ENCODE data around the gene SLC22A15.

Gene SLC22A15

DNA sequence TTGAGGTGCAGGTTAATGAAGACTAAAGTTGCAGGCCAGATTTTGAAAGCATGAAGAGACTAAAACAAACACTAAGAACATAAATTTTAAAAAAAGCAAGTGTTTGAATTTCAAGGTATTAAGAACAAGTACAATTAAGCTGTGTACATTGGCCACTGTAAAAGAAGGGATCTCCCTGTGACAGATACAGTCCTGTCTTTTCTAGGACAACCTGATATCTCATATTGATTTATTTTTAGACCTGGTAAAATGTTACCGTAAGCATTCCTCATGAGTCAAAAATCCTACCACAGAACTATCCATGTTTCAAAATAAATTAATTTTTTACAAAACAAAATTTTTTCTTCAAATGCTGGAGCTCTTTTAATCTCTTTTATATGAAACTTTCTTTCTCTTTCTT lies 39.4 kb downstream of the SLC22A15 start:
- Histone ChIP-seq H4K20me1 (ENCODE audit: insufficient read depth) (no peaks in the 10 kb centered on the region), H3K4me2 (no peak overlapping the region), H3K4me1 (ENCODE audit: low read depth, poor library complexity, severe bottlenecking) (no peaks in the 10 kb centered on the region), H3K27ac (no peak overlapping the region), H3K4me3 (IDR thresholded peaks at IDR 0.05; ENCODE audit: insufficient read depth, low read depth, low read length) (no peak overlapping the region), H3K27me3 (ENCODE audit: insufficient read depth, low read depth) (no peaks in the 10 kb centered on the region), H3K9ac (no peak overlapping the region), H2AFZ (ENCODE audit: low read depth) (no peak overlapping the region), H3K79me2 (ENCODE audit: insufficient read depth, low read depth) (no peaks in the 10 kb centered on the region), H3K36me3 (ENCODE audit: insufficient read depth) (no peaks in the 10 kb centered on the region)
- TF ChIP-seq, protein P1, sequence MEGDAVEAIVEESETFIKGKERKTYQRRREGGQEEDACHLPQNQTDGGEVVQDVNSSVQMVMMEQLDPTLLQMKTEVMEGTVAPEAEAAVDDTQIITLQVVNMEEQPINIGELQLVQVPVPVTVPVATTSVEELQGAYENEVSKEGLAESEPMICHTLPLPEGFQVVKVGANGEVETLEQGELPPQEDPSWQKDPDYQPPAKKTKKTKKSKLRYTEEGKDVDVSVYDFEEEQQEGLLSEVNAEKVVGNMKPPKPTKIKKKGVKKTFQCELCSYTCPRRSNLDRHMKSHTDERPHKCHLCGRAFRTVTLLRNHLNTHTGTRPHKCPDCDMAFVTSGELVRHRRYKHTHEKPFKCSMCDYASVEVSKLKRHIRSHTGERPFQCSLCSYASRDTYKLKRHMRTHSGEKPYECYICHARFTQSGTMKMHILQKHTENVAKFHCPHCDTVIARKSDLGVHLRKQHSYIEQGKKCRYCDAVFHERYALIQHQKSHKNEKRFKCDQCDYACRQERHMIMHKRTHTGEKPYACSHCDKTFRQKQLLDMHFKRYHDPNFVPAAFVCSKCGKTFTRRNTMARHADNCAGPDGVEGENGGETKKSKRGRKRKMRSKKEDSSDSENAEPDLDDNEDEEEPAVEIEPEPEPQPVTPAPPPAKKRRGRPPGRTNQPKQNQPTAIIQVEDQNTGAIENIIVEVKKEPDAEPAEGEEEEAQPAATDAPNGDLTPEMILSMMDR (conservative IDR thresholded peaks at IDR 0.05; ENCODE audit: low read depth, low read length) = no peak

DNA sequence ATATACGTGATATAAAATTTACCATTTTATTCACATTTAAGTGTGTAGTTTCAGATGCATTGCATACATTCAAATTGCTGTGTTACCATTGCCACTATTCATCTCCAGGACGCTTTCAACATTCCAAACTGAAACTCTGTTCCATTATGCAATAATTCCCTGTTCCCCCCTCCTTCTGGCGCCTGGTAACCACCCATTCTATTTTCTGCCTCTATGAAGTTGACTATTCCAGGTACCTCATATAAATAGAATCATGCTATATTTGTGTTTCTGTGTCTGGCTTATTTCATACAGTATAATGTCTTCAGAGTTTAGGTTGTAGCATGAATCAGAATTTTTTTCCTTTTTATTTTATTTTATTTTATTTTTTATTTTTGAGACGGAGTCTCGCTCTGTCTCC lies 41.7 kb downstream of the SLC22A15 start:
- H3K4me1 ChIP-seq (ENCODE audit: low read depth, poor library complexity, severe bottlenecking) = no peaks in the 10 kb centered on the region
- no peaks in the 10 kb centered on the region for H4K20me1 ChIP-seq (ENCODE audit: insufficient read depth)
- H3K4me3 ChIP-seq (IDR thresholded peaks at IDR 0.05; ENCODE audit: insufficient read depth, low read depth, low read length) = no peak overlapping the region
- no peak overlapping the region for H3K27ac ChIP-seq
- H3K9ac ChIP-seq = no peak overlapping the region
- no peak overlapping the region for H2AFZ ChIP-seq (ENCODE audit: low read depth)
- H3K27me3 ChIP-seq (ENCODE audit: insufficient read depth, low read depth) = no peaks in the 10 kb centered on the region
- H3K4me2 ChIP-seq = no peak overlapping the region
- TF ChIP-seq, protein P1 (conservative IDR thresholded peaks at IDR 0.05; ENCODE audit: low read depth, low read length) = no peak
- H3K79me2 ChIP-seq (ENCODE audit: insufficient read depth, low read depth) = no peaks in the 10 kb centered on the region
- no peaks in the 10 kb centered on the region for H3K36me3 ChIP-seq (ENCODE audit: insufficient read depth)

DNA sequence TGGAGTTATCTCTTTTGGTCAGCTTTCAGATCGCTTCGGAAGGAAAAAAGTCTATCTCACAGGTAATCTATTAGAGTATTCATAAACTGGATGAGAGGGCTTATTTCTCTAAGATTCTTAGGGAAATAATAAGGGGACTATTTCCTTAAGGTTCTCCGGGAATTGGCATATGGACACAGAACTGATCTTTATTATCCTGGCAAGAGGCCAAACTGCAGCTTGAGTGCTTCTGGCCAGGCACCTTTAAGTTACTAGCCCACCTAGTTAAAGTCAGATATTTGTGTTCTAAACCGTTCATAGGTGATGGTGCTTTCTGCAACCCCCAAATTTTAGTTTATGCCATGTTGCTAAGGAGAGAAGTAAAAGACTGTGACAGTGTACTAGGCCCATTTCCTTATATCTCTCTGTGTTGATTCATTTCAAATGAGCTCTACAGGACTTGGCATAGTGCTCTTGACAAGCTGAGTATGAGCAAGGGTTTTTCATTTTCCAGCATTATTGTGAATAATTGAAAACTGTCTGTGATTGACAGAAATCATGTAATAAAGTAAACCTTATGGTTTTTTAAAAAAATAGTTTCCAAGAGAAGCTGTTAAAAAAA lies 43.4 kb downstream of the SLC22A15 start:
- Histone ChIP-seq H3K9ac (no peak overlapping the region), H3K4me2 (no peak overlapping the region), H3K27ac (no peak overlapping the region), H3K79me2 (ENCODE audit: insufficient read depth, low read depth) (no peaks in the 10 kb centered on the region), H3K4me1 (ENCODE audit: low read depth, poor library complexity, severe bottlenecking) (no peaks in the 10 kb centered on the region), H3K27me3 (ENCODE audit: insufficient read depth, low read depth) (no peaks in the 10 kb centered on the region), H3K36me3 (ENCODE audit: insufficient read depth) (no peaks in the 10 kb centered on the region), H3K4me3 (IDR thresholded peaks at IDR 0.05; ENCODE audit: insufficient read depth, low read depth, low read length) (no peak overlapping the region), H2AFZ (ENCODE audit: low read depth) (no peak overlapping the region), H4K20me1 (ENCODE audit: insufficient read depth) (no peaks in the 10 kb centered on the region)
- TF ChIP-seq, protein P1 (conservative IDR thresholded peaks at IDR 0.05; ENCODE audit: low read depth, low read length) = no peak

DNA sequence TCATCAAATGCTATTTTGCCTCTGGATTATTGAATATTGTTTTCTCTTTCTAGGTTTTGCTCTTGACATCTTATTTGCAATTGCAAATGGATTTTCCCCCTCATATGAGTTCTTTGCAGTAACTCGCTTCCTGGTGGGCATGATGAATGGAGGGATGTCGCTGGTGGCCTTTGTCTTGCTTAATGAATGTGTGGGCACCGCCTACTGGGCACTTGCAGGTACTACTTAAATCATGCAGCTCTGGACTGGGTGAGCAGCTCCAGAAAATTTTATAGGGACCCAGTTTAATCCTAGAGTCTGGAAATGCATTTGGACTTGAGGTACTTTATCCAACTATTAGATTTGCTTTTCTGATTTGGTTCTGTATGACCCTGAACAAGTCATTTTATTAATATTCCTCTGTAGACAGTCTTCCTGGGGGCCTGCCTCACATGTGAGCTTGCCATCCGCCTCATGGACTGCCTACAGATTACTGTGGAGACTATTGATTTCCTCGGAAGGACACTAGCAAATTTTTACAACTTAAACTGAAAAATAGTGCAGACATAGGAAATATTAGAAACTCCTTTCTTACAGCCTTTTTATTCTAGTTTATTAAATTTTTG lies 44.5 kb downstream of the SLC22A15 start:
- Histone ChIP-seq H3K27ac (no peak overlapping the region), H3K9ac (no peak overlapping the region), H3K27me3 (ENCODE audit: insufficient read depth, low read depth) (no peaks in the 10 kb centered on the region), H2AFZ (ENCODE audit: low read depth) (no peak overlapping the region), H3K4me1 (ENCODE audit: low read depth, poor library complexity, severe bottlenecking) (no peaks in the 10 kb centered on the region), H3K79me2 (ENCODE audit: insufficient read depth, low read depth) (no peaks in the 10 kb centered on the region), H4K20me1 (ENCODE audit: insufficient read depth) (no peaks in the 10 kb centered on the region), H3K36me3 (ENCODE audit: insufficient read depth) (no peaks in the 10 kb centered on the region), H3K4me3 (IDR thresholded peaks at IDR 0.05; ENCODE audit: insufficient read depth, low read depth, low read length) (no peak overlapping the region), H3K4me2 (no peak overlapping the region)
- TF ChIP-seq, protein P1 (conservative IDR thresholded peaks at IDR 0.05; ENCODE audit: low read depth, low read length) = peak; percentile 73

Measured in KMS-11 (cell line).